Measurements from ENCODE around the gene GNG5.

GRCh38 chr1:84524590-84524989, 18.2 kb upstream of the GNG5 start:
- TF ChIP-seq ATF3 (CRISPR knock-in tag; conservative IDR thresholded peaks at IDR 0.05) (no peak), USF2 (CRISPR knock-in tag; IDR thresholded peaks at IDR 0.05) (no peak), ZBTB21 (CRISPR knock-in tag; IDR thresholded peaks at IDR 0.05; ENCODE audit: borderline replicate concordance) (no peak), ESRRA (CRISPR knock-in tag; IDR thresholded peaks at IDR 0.05; ENCODE audit: borderline replicate concordance) (no peak), CTCF (IDR thresholded peaks at IDR 0.05) (no peak), NR2C2 (CRISPR knock-in tag; IDR thresholded peaks at IDR 0.05) (no peak), ZNF138 (CRISPR knock-in tag; conservative IDR thresholded peaks at IDR 0.05) (no peak), RELA (CRISPR knock-in tag; IDR thresholded peaks at IDR 0.05; ENCODE audit: borderline replicate concordance) (no peak)
